ENCODE measurements around the gene MPL.

Gene MPL

DNA sequence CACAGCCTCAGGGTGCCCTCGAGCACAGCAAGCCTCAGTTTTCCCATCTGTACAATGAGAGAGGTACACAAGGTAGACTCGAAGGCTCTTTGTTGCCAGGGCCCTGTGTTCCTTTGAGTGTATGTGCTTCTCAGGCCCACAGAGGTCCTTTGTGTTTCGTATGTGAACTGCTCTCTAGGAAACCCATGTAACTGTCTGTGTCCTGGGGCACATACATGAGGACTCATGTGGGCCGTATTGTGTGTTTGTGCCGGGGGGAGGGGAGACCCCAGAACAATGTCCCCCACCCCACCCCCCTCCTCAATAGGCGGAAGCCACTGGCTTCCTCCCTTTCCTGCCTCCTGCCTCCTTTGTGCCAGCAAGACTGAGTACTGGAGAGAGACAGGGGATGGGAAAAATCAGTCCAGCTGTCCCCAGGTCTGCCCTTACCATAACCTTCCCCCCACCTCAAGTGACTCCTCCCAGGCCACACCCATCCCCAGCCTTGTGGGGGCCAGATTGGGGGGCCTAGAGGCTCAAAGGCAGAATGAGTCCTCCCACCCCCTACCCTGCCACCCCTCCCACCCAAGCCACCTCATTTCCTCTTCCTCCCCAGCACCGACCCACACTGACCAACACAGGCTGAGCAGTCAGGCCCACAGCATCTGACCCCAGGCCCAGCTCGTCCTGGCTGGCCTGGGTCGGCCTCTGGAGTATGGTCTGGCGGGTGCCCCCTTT is 37.1 kb upstream of the MPL start, which contains the start of gene TIE1:
Gene TIE1 (plus strand): TSS at position 605 of the 717 bp plus-strand sequence. CDS start 90 bp downstream, at position 695.
- H3K4me3 ChIP-seq (ENCODE audit: low read depth, low read length): no peak within 1 kb of the TSS
- TF ChIP-seq, protein P1, sequence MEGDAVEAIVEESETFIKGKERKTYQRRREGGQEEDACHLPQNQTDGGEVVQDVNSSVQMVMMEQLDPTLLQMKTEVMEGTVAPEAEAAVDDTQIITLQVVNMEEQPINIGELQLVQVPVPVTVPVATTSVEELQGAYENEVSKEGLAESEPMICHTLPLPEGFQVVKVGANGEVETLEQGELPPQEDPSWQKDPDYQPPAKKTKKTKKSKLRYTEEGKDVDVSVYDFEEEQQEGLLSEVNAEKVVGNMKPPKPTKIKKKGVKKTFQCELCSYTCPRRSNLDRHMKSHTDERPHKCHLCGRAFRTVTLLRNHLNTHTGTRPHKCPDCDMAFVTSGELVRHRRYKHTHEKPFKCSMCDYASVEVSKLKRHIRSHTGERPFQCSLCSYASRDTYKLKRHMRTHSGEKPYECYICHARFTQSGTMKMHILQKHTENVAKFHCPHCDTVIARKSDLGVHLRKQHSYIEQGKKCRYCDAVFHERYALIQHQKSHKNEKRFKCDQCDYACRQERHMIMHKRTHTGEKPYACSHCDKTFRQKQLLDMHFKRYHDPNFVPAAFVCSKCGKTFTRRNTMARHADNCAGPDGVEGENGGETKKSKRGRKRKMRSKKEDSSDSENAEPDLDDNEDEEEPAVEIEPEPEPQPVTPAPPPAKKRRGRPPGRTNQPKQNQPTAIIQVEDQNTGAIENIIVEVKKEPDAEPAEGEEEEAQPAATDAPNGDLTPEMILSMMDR (IDR thresholded peaks at IDR 0.05; ENCODE audit: low read depth, low read length, missing control alignments): no peak
- H3K36me3 ChIP-seq (replicated peaks): no peaks in the 10 kb centered on the region
- no peaks in the 10 kb centered on the region for H3K27me3 ChIP-seq (replicated peaks)
- in situ Hi-C loops (cut with HindIII; ENCODE audit: low pct_ligation_motif_present, low sequenced_read_pairs): no loop called here
- H3K27ac ChIP-seq: no peak within 1 kb of the TSS
- DNase-seq: no peak

- no peak overlapping the region for H3K4me3 ChIP-seq (ENCODE audit: low read depth, low read length)
- H3K27ac ChIP-seq: no peak overlapping the region
- no peak for DNase-seq
- TF ChIP-seq, protein P1 (IDR thresholded peaks at IDR 0.05; ENCODE audit: low read depth, low read length, missing control alignments): no peak
- in situ Hi-C loops (cut with HindIII; ENCODE audit: low pct_ligation_motif_present, low sequenced_read_pairs): no loop called here
- no peaks in the 10 kb centered on the region for H3K27me3 ChIP-seq (replicated peaks)
- no peaks in the 10 kb centered on the region for H3K36me3 ChIP-seq (replicated peaks)
Measured at GRCh38 chr1:43302201-43302600, 35.4 kb upstream of the MPL start.

GRCh38 chr1:43302721-43303470 is 34.7 kb upstream of the MPL start:
- H3K27ac ChIP-seq: no peak overlapping the region
- in situ Hi-C loops (cut with HindIII; ENCODE audit: low pct_ligation_motif_present, low sequenced_read_pairs): no loop called here
- no peak for DNase-seq
- no peaks in the 10 kb centered on the region for H3K27me3 ChIP-seq (replicated peaks)
- TF ChIP-seq, protein P1 (IDR thresholded peaks at IDR 0.05; ENCODE audit: low read depth, low read length, missing control alignments): no peak
- no peak overlapping the region for H3K4me3 ChIP-seq (ENCODE audit: low read depth, low read length)
- H3K36me3 ChIP-seq (replicated peaks): no peaks in the 10 kb centered on the region

DNA sequence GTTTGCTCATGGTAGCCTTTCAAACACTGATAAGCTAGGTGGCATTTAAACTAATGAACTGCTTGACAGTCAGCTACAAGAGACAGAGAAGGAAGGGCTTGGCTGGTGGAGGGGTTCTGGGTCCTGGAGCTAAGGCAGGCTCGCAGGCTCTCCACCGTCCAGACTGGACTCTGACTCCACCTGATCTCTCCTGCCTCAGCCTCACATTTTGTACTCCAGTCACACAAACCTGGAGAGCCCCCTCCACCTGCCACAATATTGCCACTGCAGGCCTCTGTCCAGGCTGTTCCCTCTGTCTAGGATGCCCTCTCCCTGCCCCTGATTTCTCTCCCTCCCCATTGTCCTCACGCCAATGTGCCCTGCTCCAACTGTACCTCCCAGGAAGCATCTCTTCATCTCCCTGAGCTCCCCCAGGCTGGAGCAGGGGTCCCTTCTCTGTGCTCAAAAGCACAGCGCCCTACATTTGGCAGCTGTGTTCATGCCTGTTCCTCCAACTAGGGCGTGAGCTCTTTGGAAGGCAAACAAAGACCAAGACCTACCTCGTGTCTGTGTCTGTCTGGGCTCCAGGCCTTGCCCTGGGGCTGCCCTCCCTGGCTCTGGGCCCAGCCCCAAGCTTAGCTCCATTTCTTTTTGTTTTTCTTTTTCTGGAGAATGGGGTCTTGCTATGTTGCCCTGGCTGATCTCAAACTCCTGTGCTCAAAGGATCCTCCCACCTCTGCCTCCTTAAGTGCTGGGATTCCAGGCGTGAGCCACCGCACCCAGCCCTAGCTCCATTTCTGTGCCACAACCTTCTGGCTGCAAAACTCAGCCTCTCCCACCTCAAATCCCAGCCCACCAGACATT is 33.9 kb upstream of the MPL start:
- Histone ChIP-seq H3K36me3 (replicated peaks) (no peaks in the 10 kb centered on the region), H3K27ac (no peak overlapping the region), H3K4me3 (ENCODE audit: low read depth, low read length) (no peak overlapping the region), H3K27me3 (replicated peaks) (no peaks in the 10 kb centered on the region)
- in situ Hi-C loops (cut with HindIII; ENCODE audit: low pct_ligation_motif_present, low sequenced_read_pairs): no loop called here
- TF ChIP-seq, protein P1 (IDR thresholded peaks at IDR 0.05; ENCODE audit: low read depth, low read length, missing control alignments): no peak
- no peak for DNase-seq

- in situ Hi-C loops (cut with HindIII; ENCODE audit: low pct_ligation_motif_present, low sequenced_read_pairs): no loop called here
- no peak overlapping the region for H3K27ac ChIP-seq
- H3K27me3 ChIP-seq (replicated peaks): no peaks in the 10 kb centered on the region
- H3K36me3 ChIP-seq (replicated peaks): no peaks in the 10 kb centered on the region
- DNase-seq: no peak
- TF ChIP-seq, protein P1 (IDR thresholded peaks at IDR 0.05; ENCODE audit: low read depth, low read length, missing control alignments): no peak
- no peak overlapping the region for H3K4me3 ChIP-seq (ENCODE audit: low read depth, low read length)
Measured at GRCh38 chr1:43304314-43304681, 33.3 kb upstream of the MPL start.

Measured in brain microvascular endothelial cell (primary cell).